Neural cell (in vitro differentiated cells): ENCODE results near the gene CD4. TPM values are rescaled to one million over a fixed set of nuclear protein-coding genes. Genes with fewer than 3 reads are reported as not detected.

Experiments
- H2AFZ ChIP-seq: fragments of 200-600, 300-800 bp; sonication (generic), shearing (Covaris generic); 2 replicates; pipeline ENCODE4 v1.6.0; 2014; ENCODE audit warnings: low read depth, mild to moderate bottlenecking, antibody characterized with exemption, low read length, moderate library complexity
- H3F3A ChIP-seq: fragments of 200-600 bp; shearing (Covaris generic); 2 replicates; pipeline ENCODE4 v1.6.1; 2016; ENCODE audit warnings: mild to moderate bottlenecking, moderate library complexity, mixed read lengths, antibody characterized with exemption, low read length; ENCODE audit not compliant: insufficient read depth, poor library complexity, severe bottlenecking
- H3K27ac ChIP-seq: fragments of 200-600, 300-800 bp; sonication (generic), shearing (Covaris generic); 2 replicates; pipeline ENCODE4 v1.5.1; 2014; ENCODE audit warnings: mild to moderate bottlenecking, low read length, moderate library complexity
- H3K27me3 ChIP-seq: fragments of 300-800, 200-600 bp; sonication (generic), shearing (Covaris generic); 2 replicates; pipeline ENCODE4 v1.6.0; 2014; ENCODE audit warnings: mild to moderate bottlenecking, low read depth, low read length, moderate library complexity; ENCODE audit not compliant: insufficient read depth
- H3K36me3 ChIP-seq: fragments of 300-800, 200-600 bp; sonication (generic), shearing (Covaris generic); 2 replicates; pipeline ENCODE4 v1.5.1; 2014; ENCODE audit warnings: mild to moderate bottlenecking, antibody characterized with exemption, low read length, moderate library complexity; ENCODE audit not compliant: insufficient read depth
- H3K4me2 ChIP-seq: fragments of 300-800, 200-600 bp; sonication (generic), shearing (Covaris generic); 2 replicates; pipeline ENCODE4 v1.6.0; 2014; ENCODE audit warnings: mild to moderate bottlenecking, low read length
- H3K4me3 ChIP-seq: fragments of 300-800, 200-600 bp; sonication (generic), shearing (Covaris generic); 2 replicates; pipeline ENCODE4 v1.5.1; 2014; ENCODE audit warnings: mild to moderate bottlenecking, low read length, moderate library complexity
- H3K79me2 ChIP-seq: fragments of 200-600 bp; shearing (Covaris generic); replicated peaks from 2 replicates; pipeline ENCODE4 v1.6.0; 2014; ENCODE audit warnings: mild to moderate bottlenecking, low read length, moderate library complexity; ENCODE audit not compliant: insufficient read depth
- H3K9ac ChIP-seq: fragments of 300-800, 200-600 bp; sonication (generic), shearing (Covaris generic); 2 replicates; pipeline ENCODE4 v1.6.1; 2016; ENCODE audit warnings: mild to moderate bottlenecking, low read length, mixed read lengths
- H3K9me2 ChIP-seq: fragments of 200-600 bp; shearing (Covaris generic); 2 replicates; pipeline ENCODE4 v1.6.1; 2016; ENCODE audit warnings: mild to moderate bottlenecking, low read length, mixed read lengths; ENCODE audit not compliant: insufficient read depth
- H3K9me3 ChIP-seq: fragments of 200-600, 300-800 bp; sonication (generic), shearing (Covaris generic); 2 replicates; pipeline ENCODE4 v1.6.1; 2016; ENCODE audit warnings: mild to moderate bottlenecking, mixed run types, low read length, moderate library complexity, mixed read lengths
- H4K20me1 ChIP-seq: fragments of 200-600 bp; shearing (Covaris generic); 2 replicates; pipeline ENCODE4 v1.6.1; 2016; ENCODE audit warnings: mild to moderate bottlenecking, mixed run types; ENCODE audit not compliant: insufficient read depth
- EP300 ChIP-seq: fragments of 450-650 bp; conservative IDR thresholded peaks from 2 replicates; pipeline ENCODE4 v1.6.1; 2014; ENCODE audit warnings: antibody characterized with exemption, mild to moderate bottlenecking, moderate library complexity; ENCODE audit not compliant: poor library complexity, severe bottlenecking
- EZH2 ChIP-seq: fragments of 200-600, 300-800 bp; shearing (Covaris generic), sonication (generic); IDR thresholded peaks from 2 replicates; pipeline ENCODE4 v1.6.1; 2014; ENCODE audit warnings: antibody characterized with exemption, low read length, borderline replicate concordance, mild to moderate bottlenecking; ENCODE audit not compliant: insufficient read depth, poor library complexity, severe bottlenecking
- MXI1 ChIP-seq: fragments of 450-650 bp; conservative IDR thresholded peaks from 2 replicates; pipeline ENCODE4 v1.6.1; 2014; ENCODE audit warnings: antibody characterized with exemption, mild to moderate bottlenecking; ENCODE audit not compliant: poor library complexity, severe bottlenecking
- POLR2AphosphoS5 ChIP-seq: IDR thresholded peaks from 2 replicates; pipeline ENCODE4 v1.6.1; 2012
- RAD21 ChIP-seq: fragments of 450-650 bp; conservative IDR thresholded peaks from 2 replicates; pipeline ENCODE4 v1.6.1; 2014; ENCODE audit warnings: antibody characterized with exemption, mild to moderate bottlenecking, moderate library complexity
- SMC3 ChIP-seq: fragments of 450-650 bp; conservative IDR thresholded peaks from 2 replicates; pipeline ENCODE4 v1.6.1; 2014; ENCODE audit warnings: antibody characterized with exemption, mild to moderate bottlenecking, moderate library complexity; ENCODE audit not compliant: poor library complexity
- TAF1 ChIP-seq: IDR thresholded peaks from 2 replicates; pipeline ENCODE4 v1.6.1; 2012; ENCODE audit warnings: low read depth
- polyA plus RNA-seq: library from polyadenylated mRNA; depleted of rRNA; stranded (reverse); fragments of >200 nt; gene quantifications from 2 replicates; pipeline ENCODE4 v1.2.3, GENCODE V29; 2014
- TF ChIP-seq, protein P1 (sequence below): fragments of 450-650 bp; IDR thresholded peaks from 2 replicates; pipeline ENCODE4 v1.5.1; 2014; ENCODE audit warnings: antibody characterized with exemption, mild to moderate bottlenecking, moderate library complexity; ENCODE audit not compliant: poor library complexity, severe bottlenecking
- TF ChIP-seq, protein P2 (sequence below): IDR thresholded peaks from 2 replicates; pipeline ENCODE4 v1.6.1; 2012; ENCODE audit warnings: borderline replicate concordance

CD4 gene
- polyA plus RNA-seq, 1 donor from 2014 or later = not detected

DNA sequence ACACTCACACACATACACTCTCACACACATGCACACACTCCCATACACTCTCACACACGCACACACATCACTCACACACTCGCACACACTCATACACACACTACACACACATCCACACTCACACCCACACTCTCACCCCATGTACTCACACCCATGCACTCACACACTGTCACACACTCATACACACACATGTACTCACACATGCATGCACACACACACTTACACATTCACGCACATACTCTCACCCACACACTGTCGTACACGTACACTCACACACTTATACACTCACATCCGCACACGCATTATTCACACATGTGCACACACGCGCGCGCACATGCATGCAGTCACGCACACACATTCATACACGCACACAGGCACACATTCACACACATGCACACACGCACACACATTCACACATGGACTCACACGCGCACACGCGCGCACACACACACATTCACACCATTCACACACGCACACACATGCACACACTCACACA, 28.4 kb downstream of the CD4 start:
- TF ChIP-seq EZH2 (no peak), MXI1 (no peak), SMC3 (no peak), TAF1 (no peak), EP300 (no peak), POLR2AphosphoS5 (no peak), RAD21 (no peak)
- TF ChIP-seq, protein P1, sequence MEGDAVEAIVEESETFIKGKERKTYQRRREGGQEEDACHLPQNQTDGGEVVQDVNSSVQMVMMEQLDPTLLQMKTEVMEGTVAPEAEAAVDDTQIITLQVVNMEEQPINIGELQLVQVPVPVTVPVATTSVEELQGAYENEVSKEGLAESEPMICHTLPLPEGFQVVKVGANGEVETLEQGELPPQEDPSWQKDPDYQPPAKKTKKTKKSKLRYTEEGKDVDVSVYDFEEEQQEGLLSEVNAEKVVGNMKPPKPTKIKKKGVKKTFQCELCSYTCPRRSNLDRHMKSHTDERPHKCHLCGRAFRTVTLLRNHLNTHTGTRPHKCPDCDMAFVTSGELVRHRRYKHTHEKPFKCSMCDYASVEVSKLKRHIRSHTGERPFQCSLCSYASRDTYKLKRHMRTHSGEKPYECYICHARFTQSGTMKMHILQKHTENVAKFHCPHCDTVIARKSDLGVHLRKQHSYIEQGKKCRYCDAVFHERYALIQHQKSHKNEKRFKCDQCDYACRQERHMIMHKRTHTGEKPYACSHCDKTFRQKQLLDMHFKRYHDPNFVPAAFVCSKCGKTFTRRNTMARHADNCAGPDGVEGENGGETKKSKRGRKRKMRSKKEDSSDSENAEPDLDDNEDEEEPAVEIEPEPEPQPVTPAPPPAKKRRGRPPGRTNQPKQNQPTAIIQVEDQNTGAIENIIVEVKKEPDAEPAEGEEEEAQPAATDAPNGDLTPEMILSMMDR = no peak
- no peaks in the 10 kb centered on the region for H3K27me3 ChIP-seq
- no peaks in the 10 kb centered on the region for H3K9me2 ChIP-seq
- H2AFZ ChIP-seq = no peak overlapping the region
- peaks cover 21% of the 10 kb centered on the region for H3K79me2 ChIP-seq
- no peak overlapping the region for H3K4me3 ChIP-seq
- no peaks in the 10 kb centered on the region for H4K20me1 ChIP-seq
- no peaks in the 10 kb centered on the region for H3F3A ChIP-seq
- no peak overlapping the region for H3K9ac ChIP-seq
- H3K27ac ChIP-seq = no peak overlapping the region
- no peak overlapping the region for H3K4me2 ChIP-seq
- no peaks in the 10 kb centered on the region for H3K36me3 ChIP-seq
- H3K9me3 ChIP-seq = no peaks in the 10 kb centered on the region

DNA sequence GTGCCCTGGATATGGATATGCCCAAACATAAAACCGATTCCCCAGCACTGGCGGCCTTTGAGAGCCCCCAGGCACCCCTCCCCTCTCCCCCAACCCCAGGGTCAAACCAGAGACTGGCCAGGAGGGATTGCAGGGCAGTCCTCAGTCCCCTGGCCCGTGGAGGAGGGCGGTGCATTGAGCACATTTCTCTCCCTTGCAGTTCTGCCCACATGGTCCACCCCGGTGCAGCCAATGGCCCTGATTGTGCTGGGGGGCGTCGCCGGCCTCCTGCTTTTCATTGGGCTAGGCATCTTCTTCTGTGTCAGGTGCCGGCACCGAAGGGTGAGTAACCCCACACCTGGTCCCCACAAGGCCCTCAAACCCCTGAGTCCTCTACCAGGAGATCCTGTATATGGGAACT, 28.9 kb downstream of the CD4 start:
- Histone ChIP-seq H4K20me1 (no peaks in the 10 kb centered on the region), H2AFZ (no peak overlapping the region), H3F3A (no peaks in the 10 kb centered on the region), H3K4me2 (no peak overlapping the region), H3K9ac (no peak overlapping the region), H3K9me2 (no peaks in the 10 kb centered on the region), H3K27ac (no peak overlapping the region), H3K36me3 (no peaks in the 10 kb centered on the region), H3K27me3 (no peaks in the 10 kb centered on the region), H3K9me3 (no peaks in the 10 kb centered on the region), H3K79me2 (peaks cover 25% of the 10 kb centered on the region), H3K4me3 (no peak overlapping the region)
- TF ChIP-seq, protein P1 = no peak

DNA sequence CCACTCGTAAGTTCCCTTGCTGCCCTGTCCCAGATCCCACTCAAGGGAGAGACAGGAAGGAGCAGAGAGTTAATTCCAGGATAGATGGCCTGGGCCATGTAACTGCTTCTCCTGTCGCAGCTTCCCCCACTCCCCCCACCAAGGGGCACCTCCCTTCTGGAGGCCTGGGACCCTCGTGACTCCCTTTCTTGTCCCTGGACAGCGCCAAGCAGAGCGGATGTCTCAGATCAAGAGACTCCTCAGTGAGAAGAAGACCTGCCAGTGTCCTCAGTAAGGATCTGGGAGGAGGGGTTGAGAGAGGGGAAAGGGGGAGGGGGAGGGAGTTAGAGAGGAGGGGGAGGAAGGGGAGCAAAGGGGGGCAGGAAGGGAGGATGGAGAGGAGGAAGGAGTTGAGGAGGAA, 29.3 kb downstream of the CD4 start:
- Histone ChIP-seq H3K9ac (no peak overlapping the region), H3K27ac (no peak overlapping the region), H3K79me2 (peaks cover 25% of the 10 kb centered on the region), H3K9me3 (no peaks in the 10 kb centered on the region), H2AFZ (no peak overlapping the region), H3K36me3 (no peaks in the 10 kb centered on the region), H3K9me2 (no peaks in the 10 kb centered on the region), H3K4me3 (no peak overlapping the region), H3K4me2 (no peak overlapping the region), H4K20me1 (no peaks in the 10 kb centered on the region), H3K27me3 (no peaks in the 10 kb centered on the region), H3F3A (no peaks in the 10 kb centered on the region)
- TF ChIP-seq TAF1 (no peak), RAD21 (no peak), EZH2 (no peak), MXI1 (no peak), EP300 (no peak), SMC3 (no peak), POLR2AphosphoS5 (no peak)
- TF ChIP-seq, protein P2, sequence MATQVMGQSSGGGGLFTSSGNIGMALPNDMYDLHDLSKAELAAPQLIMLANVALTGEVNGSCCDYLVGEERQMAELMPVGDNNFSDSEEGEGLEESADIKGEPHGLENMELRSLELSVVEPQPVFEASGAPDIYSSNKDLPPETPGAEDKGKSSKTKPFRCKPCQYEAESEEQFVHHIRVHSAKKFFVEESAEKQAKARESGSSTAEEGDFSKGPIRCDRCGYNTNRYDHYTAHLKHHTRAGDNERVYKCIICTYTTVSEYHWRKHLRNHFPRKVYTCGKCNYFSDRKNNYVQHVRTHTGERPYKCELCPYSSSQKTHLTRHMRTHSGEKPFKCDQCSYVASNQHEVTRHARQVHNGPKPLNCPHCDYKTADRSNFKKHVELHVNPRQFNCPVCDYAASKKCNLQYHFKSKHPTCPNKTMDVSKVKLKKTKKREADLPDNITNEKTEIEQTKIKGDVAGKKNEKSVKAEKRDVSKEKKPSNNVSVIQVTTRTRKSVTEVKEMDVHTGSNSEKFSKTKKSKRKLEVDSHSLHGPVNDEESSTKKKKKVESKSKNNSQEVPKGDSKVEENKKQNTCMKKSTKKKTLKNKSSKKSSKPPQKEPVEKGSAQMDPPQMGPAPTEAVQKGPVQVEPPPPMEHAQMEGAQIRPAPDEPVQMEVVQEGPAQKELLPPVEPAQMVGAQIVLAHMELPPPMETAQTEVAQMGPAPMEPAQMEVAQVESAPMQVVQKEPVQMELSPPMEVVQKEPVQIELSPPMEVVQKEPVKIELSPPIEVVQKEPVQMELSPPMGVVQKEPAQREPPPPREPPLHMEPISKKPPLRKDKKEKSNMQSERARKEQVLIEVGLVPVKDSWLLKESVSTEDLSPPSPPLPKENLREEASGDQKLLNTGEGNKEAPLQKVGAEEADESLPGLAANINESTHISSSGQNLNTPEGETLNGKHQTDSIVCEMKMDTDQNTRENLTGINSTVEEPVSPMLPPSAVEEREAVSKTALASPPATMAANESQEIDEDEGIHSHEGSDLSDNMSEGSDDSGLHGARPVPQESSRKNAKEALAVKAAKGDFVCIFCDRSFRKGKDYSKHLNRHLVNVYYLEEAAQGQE = no peak
- TF ChIP-seq, protein P1 = no peak
